Immature natural killer cell (primary cell): ENCODE measurements around the gene PIM2. TPM values are rescaled to one million over a fixed set of nuclear protein-coding genes. Genes with fewer than 3 reads are reported as not detected.

Experiments
- polyA plus RNA-seq, 3 donors: library from polyadenylated mRNA; unstranded; fragments of 300-500 nt; fragmentation: Illumina TruSeq; gene quantifications; one replicate each; pipeline ENCODE4 v1.2.3, GENCODE V29; 2021

PIM2 gene
- polyA plus RNA-seq, 3 donors from 2014 or later: 86.0 to 158 (median 146) TPM

Other genes with a start within 250 kb of the PIM2 start
- 10 to 100 TPM; 15.2 to 43.0 (median 18.3) TPM for gene WAS, start 235.2 kb downstream of the PIM2 start, polyA plus RNA-seq
- 10 to 100 TPM; 13.0 to 18.5 (median 16.4) TPM for gene SUV39H1, start 222.3 kb downstream of the PIM2 start, polyA plus RNA-seq
- not detected for gene GLOD5, start 157.3 kb downstream of the PIM2 start, polyA plus RNA-seq
- gene GATA1, start 132.4 kb downstream of the PIM2 start, polyA plus RNA-seq: under 1 TPM in 1 of 3 donors, not detected in 2; 0.28 TPM
- gene HDAC6, start 117.0 kb downstream of the PIM2 start, polyA plus RNA-seq: 10 to 100 TPM; 13.2 to 22.9 (median 13.5) TPM
- gene ERAS, start 92.5 kb downstream of the PIM2 start, polyA plus RNA-seq: not detected
- under 1 TPM in 2 of 3 donors, not detected in 1; 0.20 to 0.32 TPM for gene PCSK1N, start 83.4 kb downstream of the PIM2 start, polyA plus RNA-seq
- gene TIMM17B, start 21.3 kb downstream of the PIM2 start, polyA plus RNA-seq: 10 to 100 TPM; 76.0 to 88.2 (median 85.3) TPM
- 100 to 1,000 TPM in 2 of 3 donors, 10 to 100 TPM in 1; 92.6 to 118 (median 108) TPM for gene PQBP1, start 21.1 kb downstream of the PIM2 start, polyA plus RNA-seq
- 10 to 100 TPM; 17.0 to 20.6 (median 20.2) TPM for gene SLC35A2, start 7.4 kb downstream of the PIM2 start, polyA plus RNA-seq
- gene OTUD5, start 38.6 kb upstream of the PIM2 start, polyA plus RNA-seq: 10 to 100 TPM; 25.2 to 35.5 (median 26.7) TPM
- under 1 TPM in 1 of 3 donors, not detected in 2; 0.12 TPM for gene KCND1, start 52.8 kb upstream of the PIM2 start, polyA plus RNA-seq
- 10 to 100 TPM in 1 of 3 donors, 1 to 10 TPM in 1, under 1 TPM in 1; 0.62 to 19.8 (median 7.7) TPM for gene GRIPAP1, start 83.2 kb upstream of the PIM2 start, polyA plus RNA-seq
- gene TFE3, start 124.3 kb upstream of the PIM2 start, polyA plus RNA-seq: 1 to 10 TPM; 1.1 to 9.0 (median 4.2) TPM
- 1 to 10 TPM in 1 of 3 donors, under 1 TPM in 2; 0.49 to 1.3 (median 0.50) TPM for gene CCDC120, start 140.0 kb upstream of the PIM2 start, polyA plus RNA-seq
- gene PRAF2, start 155.0 kb upstream of the PIM2 start, polyA plus RNA-seq: 10 to 100 TPM; 27.7 to 66.4 (median 36.3) TPM
- 100 to 1,000 TPM; 104 to 105 (median 104) TPM for gene WDR45, start 160.9 kb upstream of the PIM2 start, polyA plus RNA-seq
- 10 to 100 TPM; 26.3 to 55.3 (median 27.2) TPM for gene GPKOW, start 204.7 kb upstream of the PIM2 start, polyA plus RNA-seq
- 1 to 10 TPM in 2 of 3 donors, under 1 TPM in 1; 0.96 to 2.2 (median 1.6) TPM for gene MAGIX, start 243.7 kb upstream of the PIM2 start, polyA plus RNA-seq